ENCODE results near the gene INTS6.

Gene INTS6

DNA sequence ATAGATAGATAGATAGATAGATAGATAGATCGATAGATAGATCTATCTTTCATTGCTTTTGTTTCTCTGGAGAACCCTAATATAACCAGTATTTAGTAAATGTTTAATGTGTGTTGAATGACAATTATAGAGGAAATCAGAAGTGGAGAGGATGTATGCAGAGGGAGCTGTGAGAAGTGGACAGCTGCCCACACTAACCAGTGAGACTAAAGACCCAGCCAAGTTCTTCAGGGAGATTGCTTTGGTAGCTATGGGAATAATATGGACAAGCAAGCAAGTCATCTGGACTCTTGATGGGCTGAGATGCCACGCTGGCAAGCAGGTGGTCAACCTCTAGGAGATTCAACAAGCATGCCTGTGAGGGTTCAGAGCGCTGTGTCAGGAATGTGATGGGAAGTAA, 14.9 kb upstream of the INTS6 start:
- Histone ChIP-seq H3K9me3 (ENCODE audit: severe bottlenecking) (no peaks in the 10 kb centered on the region), H3K27ac (no peak overlapping the region), H3K4me3 (ENCODE audit: low read depth, low read length) (no peak overlapping the region), H3K36me3 (no peaks in the 10 kb centered on the region), H3K27me3 (ENCODE audit: insufficient read depth, low read depth, severe bottlenecking) (no peaks in the 10 kb centered on the region)
- DNase-seq, result no peak
- TF ChIP-seq, protein P1, sequence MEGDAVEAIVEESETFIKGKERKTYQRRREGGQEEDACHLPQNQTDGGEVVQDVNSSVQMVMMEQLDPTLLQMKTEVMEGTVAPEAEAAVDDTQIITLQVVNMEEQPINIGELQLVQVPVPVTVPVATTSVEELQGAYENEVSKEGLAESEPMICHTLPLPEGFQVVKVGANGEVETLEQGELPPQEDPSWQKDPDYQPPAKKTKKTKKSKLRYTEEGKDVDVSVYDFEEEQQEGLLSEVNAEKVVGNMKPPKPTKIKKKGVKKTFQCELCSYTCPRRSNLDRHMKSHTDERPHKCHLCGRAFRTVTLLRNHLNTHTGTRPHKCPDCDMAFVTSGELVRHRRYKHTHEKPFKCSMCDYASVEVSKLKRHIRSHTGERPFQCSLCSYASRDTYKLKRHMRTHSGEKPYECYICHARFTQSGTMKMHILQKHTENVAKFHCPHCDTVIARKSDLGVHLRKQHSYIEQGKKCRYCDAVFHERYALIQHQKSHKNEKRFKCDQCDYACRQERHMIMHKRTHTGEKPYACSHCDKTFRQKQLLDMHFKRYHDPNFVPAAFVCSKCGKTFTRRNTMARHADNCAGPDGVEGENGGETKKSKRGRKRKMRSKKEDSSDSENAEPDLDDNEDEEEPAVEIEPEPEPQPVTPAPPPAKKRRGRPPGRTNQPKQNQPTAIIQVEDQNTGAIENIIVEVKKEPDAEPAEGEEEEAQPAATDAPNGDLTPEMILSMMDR (IDR thresholded peaks at IDR 0.05; ENCODE audit: low read depth, low read length), result no peak

DNA sequence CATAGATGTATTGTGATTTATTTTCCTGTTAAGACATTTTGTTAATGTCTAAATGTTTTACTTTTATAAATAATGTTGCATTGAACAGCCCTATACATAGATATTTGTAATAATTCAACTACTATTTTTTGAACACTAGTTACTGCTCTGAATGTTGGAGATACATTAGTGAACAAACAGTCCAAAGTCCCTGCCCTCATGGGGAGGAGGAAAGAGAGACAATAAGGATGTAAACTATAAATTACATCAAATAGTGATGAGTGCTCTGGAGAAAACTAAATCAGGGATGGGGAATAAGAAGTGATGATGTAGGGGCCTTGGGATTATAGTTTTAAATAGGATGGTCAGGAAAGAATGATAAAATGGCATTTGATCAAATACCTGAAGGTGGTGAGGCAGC, 12.3 kb upstream of the INTS6 start:
- Histone ChIP-seq H3K36me3 (no peaks in the 10 kb centered on the region), H3K27me3 (ENCODE audit: insufficient read depth, low read depth, severe bottlenecking) (no peaks in the 10 kb centered on the region), H3K27ac (no peak overlapping the region), H3K9me3 (ENCODE audit: severe bottlenecking) (no peaks in the 10 kb centered on the region), H3K4me3 (ENCODE audit: low read depth, low read length) (no peak overlapping the region)
- TF ChIP-seq, protein P1 (IDR thresholded peaks at IDR 0.05; ENCODE audit: low read depth, low read length), result no peak
- DNase-seq, result no peak

DNA sequence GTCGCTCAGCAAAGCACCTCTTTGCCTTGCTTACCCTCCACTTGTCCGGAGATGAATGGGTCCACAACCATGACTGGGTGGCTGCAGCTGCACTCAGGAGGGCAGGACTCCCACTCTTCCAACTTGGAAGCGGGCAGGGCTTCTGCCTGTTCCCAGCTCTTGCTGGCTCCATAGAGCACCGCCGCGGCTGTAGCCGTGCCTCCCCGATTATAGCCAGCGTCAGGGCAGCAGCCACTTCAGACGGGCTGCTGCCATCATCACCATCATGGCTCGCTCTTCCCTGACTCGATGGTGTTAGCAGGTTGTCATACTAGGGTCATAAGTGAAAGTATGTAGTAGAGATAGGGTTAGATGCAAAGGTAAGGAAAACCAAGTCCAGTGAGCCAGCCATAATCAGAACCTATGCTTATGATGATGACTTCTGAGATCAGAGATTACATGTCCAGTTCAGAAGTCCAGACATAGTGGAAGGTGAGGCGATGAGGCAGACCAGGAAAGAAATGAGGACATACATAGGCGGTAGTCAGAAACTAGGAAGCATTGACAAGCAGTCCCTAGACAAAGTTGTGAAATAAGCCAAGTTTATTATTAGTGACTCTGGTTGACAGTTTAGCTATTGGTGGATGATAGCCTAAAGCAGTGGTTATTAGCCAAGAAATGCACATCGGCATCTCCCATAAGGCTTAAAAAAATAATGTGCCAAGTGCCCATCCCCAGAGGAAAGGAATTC, 4.4 kb upstream of the INTS6 start:
- H3K27ac ChIP-seq, result no peak overlapping the region
- H3K4me3 ChIP-seq (ENCODE audit: low read depth, low read length), result no peak overlapping the region
- H3K36me3 ChIP-seq, result peaks cover 4% of the 10 kb centered on the region; the same call in 1 of the 2 replicates
- H3K27me3 ChIP-seq (ENCODE audit: insufficient read depth, low read depth, severe bottlenecking), result no peaks in the 10 kb centered on the region
- DNase-seq, result no peak
- TF ChIP-seq, protein P1 (IDR thresholded peaks at IDR 0.05; ENCODE audit: low read depth, low read length), result no peak
- H3K9me3 ChIP-seq (ENCODE audit: severe bottlenecking), result no peaks in the 10 kb centered on the region

- no peak overlapping the region for H3K27ac ChIP-seq
- DNase-seq, result no peak
- no peaks in the 10 kb centered on the region for H3K9me3 ChIP-seq (ENCODE audit: severe bottlenecking)
Observed at GRCh38 chr13:51456510-51456909, 3.7 kb upstream of the INTS6 start.

GRCh38 chr13:51455532-51455931, 2.7 kb upstream of the INTS6 start:
- H3K27ac ChIP-seq, result no peak overlapping the region
- no peaks in the 10 kb centered on the region for H3K9me3 ChIP-seq (ENCODE audit: severe bottlenecking)
- DNase-seq, result no peak
- TF ChIP-seq, protein P1 (IDR thresholded peaks at IDR 0.05; ENCODE audit: low read depth, low read length), result no peak
- H3K27me3 ChIP-seq (ENCODE audit: insufficient read depth, low read depth, severe bottlenecking), result no peaks in the 10 kb centered on the region
- peaks cover 8% of the 10 kb centered on the region for H3K36me3 ChIP-seq
- H3K4me3 ChIP-seq (ENCODE audit: low read depth, low read length), result no peak overlapping the region

More at GRCh38 chr13:51456510-51456909, 3.7 kb upstream of the INTS6 start:
- TF ChIP-seq, protein P1 (IDR thresholded peaks at IDR 0.05; ENCODE audit: low read depth, low read length), result no peak
- H3K4me3 ChIP-seq (ENCODE audit: low read depth, low read length), result no peak overlapping the region
- peaks cover 4% of the 10 kb centered on the region; the same call in 1 of the 2 replicates for H3K36me3 ChIP-seq
- H3K27me3 ChIP-seq (ENCODE audit: insufficient read depth, low read depth, severe bottlenecking), result no peaks in the 10 kb centered on the region

Data from WERI-Rb-1 (cell line).